GM12878 (cell line): ENCODE results near the gene CHAD. TPM values are rescaled to one million over a fixed set of nuclear protein-coding genes. Genes with fewer than 3 reads are reported as not detected.

Experiments
- CEBPB ChIP-seq, 2 experiments: fragments of 150-350 bp in 1 of 2; IDR thresholded peaks; 2 replicates each; pipeline ENCODE4 v1.6.1; 2012 to 2014; ENCODE audit warnings: low read depth in 2 of 2, low read length in 2 of 2, borderline replicate concordance in 1 of 2, inconsistent platforms in 1 of 2
- CEBPZ ChIP-seq: fragments of 150-350 bp; IDR thresholded peaks from 2 replicates; pipeline ENCODE4 v1.6.1; 2016; ENCODE audit warnings: low read depth, low read length
- EED ChIP-seq: sonication (generic); IDR thresholded peaks from 2 replicates; pipeline ENCODE4 v1.6.1; 2016; ENCODE audit warnings: antibody characterized with exemption, low read depth
- EGR1 ChIP-seq, 2 experiments: IDR thresholded peaks; 1 replicate in 1 of 2; 2 replicates in 1 of 2; pipeline ENCODE4 v1.6.1; 2011 to 2012; ENCODE audit warnings: low read depth in 2 of 2, low read length in 2 of 2, borderline replicate concordance in 1 of 2, mild to moderate bottlenecking in 1 of 2, moderate library complexity in 1 of 2
- IRF4 ChIP-seq: IDR thresholded peaks from 2 replicates; pipeline ENCODE4 v1.6.1; 2011; ENCODE audit warnings: low read depth, low read length
- NBN ChIP-seq: fragments of 450-650 bp; IDR thresholded peaks from 2 replicates; pipeline ENCODE4 v1.6.1; 2016
- NRF1 ChIP-seq: conservative IDR thresholded peaks from 2 replicates; pipeline ENCODE4 v1.6.1; 2011; ENCODE audit warnings: mild to moderate bottlenecking, low read depth, low read length, improper control_type of control experiment
- PKNOX1 ChIP-seq: fragments of 450-650 bp; IDR thresholded peaks from 2 replicates; pipeline ENCODE4 v1.6.1; 2016; ENCODE audit warnings: mild to moderate bottlenecking
- POU2F2 ChIP-seq: IDR thresholded peaks from 3 replicates; pipeline ENCODE4 v1.6.1; 2011; ENCODE audit warnings: low read depth, mild to moderate bottlenecking, low read length, borderline replicate concordance
- SMAD5 ChIP-seq: IDR thresholded peaks from 2 replicates; pipeline ENCODE4 v1.6.1; 2016; ENCODE audit warnings: antibody characterized with exemption, low read depth
- SPI1 ChIP-seq: IDR thresholded peaks from 2 replicates; pipeline ENCODE4 v1.6.1; 2011; ENCODE audit warnings: low read depth, mild to moderate bottlenecking, low read length, moderate library complexity, borderline replicate concordance; ENCODE audit not compliant: insufficient read depth
- SREBF1 ChIP-seq: IDR thresholded peaks from 2 replicates; pipeline ENCODE4 v1.6.1; 2012; ENCODE audit warnings: mild to moderate bottlenecking, low read length
- SREBF2 ChIP-seq: IDR thresholded peaks from 2 replicates; pipeline ENCODE4 v1.6.1; 2012; ENCODE audit warnings: mild to moderate bottlenecking, low read length
- TBL1XR1 ChIP-seq: IDR thresholded peaks from 2 replicates; pipeline ENCODE4 v1.6.1; 2012; ENCODE audit warnings: low read depth, low read length, improper control_type of control experiment
- TCF7 ChIP-seq: IDR thresholded peaks from 2 replicates; pipeline ENCODE4 v1.6.1; 2014; ENCODE audit warnings: antibody characterized with exemption, borderline replicate concordance
- YBX1 ChIP-seq: fragments of 450-650 bp; IDR thresholded peaks from 2 replicates; pipeline ENCODE4 v1.6.1; 2016; ENCODE audit warnings: antibody characterized with exemption
- ZBTB40 ChIP-seq: fragments of 450-650 bp; IDR thresholded peaks from 2 replicates; pipeline ENCODE4 v1.6.1; 2016; ENCODE audit warnings: mild to moderate bottlenecking, moderate library complexity, borderline replicate concordance
- polyA plus RNA-seq, 11 experiments: library from polyadenylated mRNA; depleted of rRNA in 4 of 11; unstranded in 6 of 11; stranded (reverse) in 5 of 11; fragments of >200 nt; fragmentation: Nextera tagmentation in 4 of 11; fragmentation: Illumina TruSeq in 1 of 11; extraction: Ambion mirVana in 4 of 11; extraction: Trizol in 1 of 11; gene quantifications; 1 replicate in 1 of 11; 2 replicates in 10 of 11; pipeline versions ENCODE4 v1.2.1 to v1.2.3, GENCODE V29; 2011 to 2016; ENCODE audit warnings: inconsistent platforms in 2 of 11, missing spikeins in 2 of 11, low read depth in 1 of 11
- total RNA-seq, 4 experiments: library from RNA; depleted of rRNA in 3 of 4; stranded (reverse); fragments of >200 nt in 3 of 4; fragmentation: Illumina TruSeq in 1 of 4; extraction: Trizol in 1 of 4; gene quantifications; 2 replicates each; pipeline versions ENCODE4 v1.2.1 to v1.2.3, GENCODE V29; 2013 to 2021
- TF ChIP-seq, protein P1 (sequence below): fragments of 450-650 bp; formaldehyde crosslinking; IDR thresholded peaks from 2 replicates; pipeline ENCODE4 v1.4.0; 2020; ENCODE audit warnings: mild to moderate bottlenecking, moderate library complexity

Gene CHAD
- total and polyA plus RNA-seq, 10 of the 15 experiments (the other 5 are each of a cell fraction or from before 2014, with no cell fraction given), result 0.06 TPM; not detected in 9

DNA sequence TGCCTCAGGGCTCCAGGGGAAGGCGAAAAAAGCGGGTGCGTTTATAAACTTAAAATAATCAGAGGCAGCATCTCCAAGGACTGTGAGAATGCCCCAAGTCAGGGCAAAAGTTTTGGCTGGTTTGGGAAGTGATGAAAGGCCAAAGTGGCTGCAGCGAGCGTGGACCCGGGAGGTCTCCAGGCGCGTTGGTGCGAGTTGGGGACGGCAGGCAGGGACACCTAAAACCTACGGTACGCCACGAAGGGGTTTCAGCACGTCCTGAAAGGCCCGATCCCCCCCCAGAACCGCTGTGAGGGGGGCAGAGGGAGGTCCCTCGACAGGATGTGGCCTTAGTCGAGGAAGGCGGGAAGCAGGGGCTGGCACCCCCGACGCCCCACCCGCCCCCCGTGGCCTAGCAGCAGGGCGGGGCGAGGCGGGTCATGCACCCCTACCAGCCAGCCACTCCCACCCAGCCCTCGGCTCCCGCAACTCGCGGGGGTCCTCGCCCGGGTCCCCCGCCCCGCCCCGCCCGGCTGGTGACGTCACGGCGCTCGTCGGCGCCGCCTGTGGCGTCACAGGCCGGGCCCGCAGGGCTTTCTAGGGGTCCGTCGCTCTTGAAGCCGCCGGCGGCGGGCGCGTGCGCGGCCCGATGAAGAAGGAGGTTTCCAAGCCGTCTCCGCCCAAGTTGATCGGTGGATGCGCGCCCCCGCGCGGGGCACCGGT is 39.3 kb upstream of the CHAD start, which contains the start of gene MYCBPAP (continued):
- no peak for TF ChIP-seq ZBTB40
- no peak for TF ChIP-seq IRF4
- no peak for TF ChIP-seq CEBPZ
- TF ChIP-seq, protein P1, sequence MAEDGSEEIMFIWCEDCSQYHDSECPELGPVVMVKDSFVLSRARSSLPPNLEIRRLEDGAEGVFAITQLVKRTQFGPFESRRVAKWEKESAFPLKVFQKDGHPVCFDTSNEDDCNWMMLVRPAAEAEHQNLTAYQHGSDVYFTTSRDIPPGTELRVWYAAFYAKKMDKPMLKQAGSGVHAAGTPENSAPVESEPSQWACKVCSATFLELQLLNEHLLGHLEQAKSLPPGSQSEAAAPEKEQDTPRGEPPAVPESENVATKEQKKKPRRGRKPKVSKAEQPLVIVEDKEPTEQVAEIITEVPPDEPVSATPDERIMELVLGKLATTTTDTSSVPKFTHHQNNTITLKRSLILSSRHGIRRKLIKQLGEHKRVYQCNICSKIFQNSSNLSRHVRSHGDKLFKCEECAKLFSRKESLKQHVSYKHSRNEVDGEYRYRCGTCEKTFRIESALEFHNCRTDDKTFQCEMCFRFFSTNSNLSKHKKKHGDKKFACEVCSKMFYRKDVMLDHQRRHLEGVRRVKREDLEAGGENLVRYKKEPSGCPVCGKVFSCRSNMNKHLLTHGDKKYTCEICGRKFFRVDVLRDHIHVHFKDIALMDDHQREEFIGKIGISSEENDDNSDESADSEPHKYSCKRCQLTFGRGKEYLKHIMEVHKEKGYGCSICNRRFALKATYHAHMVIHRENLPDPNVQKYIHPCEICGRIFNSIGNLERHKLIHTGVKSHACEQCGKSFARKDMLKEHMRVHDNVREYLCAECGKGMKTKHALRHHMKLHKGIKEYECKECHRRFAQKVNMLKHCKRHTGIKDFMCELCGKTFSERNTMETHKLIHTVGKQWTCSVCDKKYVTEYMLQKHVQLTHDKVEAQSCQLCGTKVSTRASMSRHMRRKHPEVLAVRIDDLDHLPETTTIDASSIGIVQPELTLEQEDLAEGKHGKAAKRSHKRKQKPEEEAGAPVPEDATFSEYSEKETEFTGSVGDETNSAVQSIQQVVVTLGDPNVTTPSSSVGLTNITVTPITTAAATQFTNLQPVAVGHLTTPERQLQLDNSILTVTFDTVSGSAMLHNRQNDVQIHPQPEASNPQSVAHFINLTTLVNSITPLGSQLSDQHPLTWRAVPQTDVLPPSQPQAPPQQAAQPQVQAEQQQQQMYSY, result no peak
- no peak for TF ChIP-seq TCF7
- TF ChIP-seq EED, result no peak
- TF ChIP-seq SPI1, result no peak
- TF ChIP-seq POU2F2, result no peak
- no peak for TF ChIP-seq YBX1
- TF ChIP-seq SREBF2, result no peak
- peak in 1 of 2 experiments; percentile 57; a peak in 1 of 3 replicates for TF ChIP-seq EGR1 (IDR thresholded peaks at IDR 0.05; ENCODE audit: borderline replicate concordance in 1 of 2, low read depth in 2 of 2, low read length in 2 of 2)
- no peak for TF ChIP-seq SMAD5
- TF ChIP-seq SREBF1, result no peak
- TF ChIP-seq CEBPB (IDR thresholded peaks at IDR 0.05; ENCODE audit: borderline replicate concordance in 1 of 2, low read depth in 2 of 2, low read length in 2 of 2), result no peak
- 0 out of 2 replicates have a peak, but pooled peaks have one; percentile 13 for TF ChIP-seq PKNOX1
- no peak for TF ChIP-seq NBN
- peak; percentile 43; the same call in 1 of the 2 replicates for TF ChIP-seq NRF1
- no peak for TF ChIP-seq TBL1XR1
